ENCODE results near the gene SLC2A4RG. TPM values are rescaled to one million over a fixed set of nuclear protein-coding genes. Genes with fewer than 3 reads are reported as not detected.

The SLC2A4RG gene
- total and polyA plus RNA-seq, 2 of the 13 experiments (the other 11 are each of a cell fraction or from before 2014, with no cell fraction given): 91.4 to 95.9 TPM

GRCh38 chr20:63740627-63741353, 1.2 kb downstream of the SLC2A4RG start (continued):
- TF ChIP-seq, protein P1, sequence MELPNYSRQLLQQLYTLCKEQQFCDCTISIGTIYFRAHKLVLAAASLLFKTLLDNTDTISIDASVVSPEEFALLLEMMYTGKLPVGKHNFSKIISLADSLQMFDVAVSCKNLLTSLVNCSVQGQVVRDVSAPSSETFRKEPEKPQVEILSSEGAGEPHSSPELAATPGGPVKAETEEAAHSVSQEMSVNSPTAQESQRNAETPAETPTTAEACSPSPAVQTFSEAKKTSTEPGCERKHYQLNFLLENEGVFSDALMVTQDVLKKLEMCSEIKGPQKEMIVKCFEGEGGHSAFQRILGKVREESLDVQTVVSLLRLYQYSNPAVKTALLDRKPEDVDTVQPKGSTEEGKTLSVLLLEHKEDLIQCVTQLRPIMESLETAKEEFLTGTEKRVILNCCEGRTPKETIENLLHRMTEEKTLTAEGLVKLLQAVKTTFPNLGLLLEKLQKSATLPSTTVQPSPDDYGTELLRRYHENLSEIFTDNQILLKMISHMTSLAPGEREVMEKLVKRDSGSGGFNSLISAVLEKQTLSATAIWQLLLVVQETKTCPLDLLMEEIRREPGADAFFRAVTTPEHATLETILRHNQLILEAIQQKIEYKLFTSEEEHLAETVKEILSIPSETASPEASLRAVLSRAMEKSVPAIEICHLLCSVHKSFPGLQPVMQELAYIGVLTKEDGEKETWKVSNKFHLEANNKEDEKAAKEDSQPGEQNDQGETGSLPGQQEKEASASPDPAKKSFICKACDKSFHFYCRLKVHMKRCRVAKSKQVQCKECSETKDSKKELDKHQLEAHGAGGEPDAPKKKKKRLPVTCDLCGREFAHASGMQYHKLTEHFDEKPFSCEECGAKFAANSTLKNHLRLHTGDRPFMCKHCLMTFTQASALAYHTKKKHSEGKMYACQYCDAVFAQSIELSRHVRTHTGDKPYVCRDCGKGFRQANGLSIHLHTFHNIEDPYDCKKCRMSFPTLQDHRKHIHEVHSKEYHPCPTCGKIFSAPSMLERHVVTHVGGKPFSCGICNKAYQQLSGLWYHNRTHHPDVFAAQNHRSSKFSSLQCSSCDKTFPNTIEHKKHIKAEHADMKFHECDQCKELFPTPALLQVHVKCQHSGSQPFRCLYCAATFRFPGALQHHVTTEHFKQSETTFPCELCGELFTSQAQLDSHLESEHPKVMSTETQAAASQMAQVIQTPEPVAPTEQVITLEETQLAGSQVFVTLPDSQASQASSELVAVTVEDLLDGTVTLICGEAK (IDR thresholded peaks at IDR 0.05): no peak
- TF ChIP-seq, protein P1 (CRISPR knock-in tag; IDR thresholded peaks at IDR 0.05): peak; percentile 95
- peak; percentile 99 for TF ChIP-seq ZNF772 (CRISPR knock-in tag; IDR thresholded peaks at IDR 0.05)
- TF ChIP-seq ZNF431 (CRISPR knock-in tag; IDR thresholded peaks at IDR 0.05; ENCODE audit: borderline replicate concordance, low read depth): peak; percentile 94
- peak; percentile 92 for TF ChIP-seq TOE1 (CRISPR knock-in tag; IDR thresholded peaks at IDR 0.05)
- TF ChIP-seq HOXA3 (CRISPR knock-in tag; IDR thresholded peaks at IDR 0.05): peak; percentile 97
- peak; percentile 94 for TF ChIP-seq FIP1L1 (IDR thresholded peaks at IDR 0.05; ENCODE audit: borderline replicate concordance, insufficient read depth, low read depth, low read length)
- TF ChIP-seq SRY (CRISPR knock-in tag; IDR thresholded peaks at IDR 0.05): peak; percentile 72
- peak; percentile 97 for TF ChIP-seq KDM4B (CRISPR knock-in tag; IDR thresholded peaks at IDR 0.05)
- TF ChIP-seq ZBTB20 (CRISPR knock-in tag; IDR thresholded peaks at IDR 0.05; ENCODE audit: borderline replicate concordance, low read depth): peak; percentile 78; the same call in 1 of the 2 replicates
- peak; percentile 90 for TF ChIP-seq AGO1 (IDR thresholded peaks at IDR 0.05; ENCODE audit: low read depth, low read length, poor library complexity, severe bottlenecking)
- TF ChIP-seq RAD51 (IDR thresholded peaks at IDR 0.05; ENCODE audit: borderline replicate concordance): no peak
- peak; percentile 91 for TF ChIP-seq BRD4 (CRISPR knock-in tag; IDR thresholded peaks at IDR 0.05)
- peak; percentile 99 for TF ChIP-seq TBX2 (CRISPR knock-in tag; IDR thresholded peaks at IDR 0.05; ENCODE audit: borderline replicate concordance)
- peak; percentile 93 for TF ChIP-seq TAF15 (IDR thresholded peaks at IDR 0.05; ENCODE audit: low read depth, low read length, poor library complexity, severe bottlenecking)
- TF ChIP-seq NBN (conservative IDR thresholded peaks at IDR 0.05): no peak
- TF ChIP-seq ELK4 (CRISPR knock-in tag; IDR thresholded peaks at IDR 0.05; ENCODE audit: borderline replicate concordance): peak; percentile 36
- peak; percentile 97 for TF ChIP-seq DMAP1 (CRISPR knock-in tag; IDR thresholded peaks at IDR 0.05)
- 0 out of 2 replicates have a peak, but pooled peaks have one; percentile 64 for TF ChIP-seq ZNF713 (CRISPR knock-in tag; IDR thresholded peaks at IDR 0.05)
- peak; percentile 84 for TF ChIP-seq ETV5 (CRISPR knock-in tag; IDR thresholded peaks at IDR 0.05; ENCODE audit: borderline replicate concordance)
- TF ChIP-seq ZNF550 (CRISPR knock-in tag; IDR thresholded peaks at IDR 0.05; ENCODE audit: borderline replicate concordance): peak; percentile 69

Data from HepG2 (cell line).